ENCODE data around the gene TSPAN18.

TSPAN18 gene

DNA sequence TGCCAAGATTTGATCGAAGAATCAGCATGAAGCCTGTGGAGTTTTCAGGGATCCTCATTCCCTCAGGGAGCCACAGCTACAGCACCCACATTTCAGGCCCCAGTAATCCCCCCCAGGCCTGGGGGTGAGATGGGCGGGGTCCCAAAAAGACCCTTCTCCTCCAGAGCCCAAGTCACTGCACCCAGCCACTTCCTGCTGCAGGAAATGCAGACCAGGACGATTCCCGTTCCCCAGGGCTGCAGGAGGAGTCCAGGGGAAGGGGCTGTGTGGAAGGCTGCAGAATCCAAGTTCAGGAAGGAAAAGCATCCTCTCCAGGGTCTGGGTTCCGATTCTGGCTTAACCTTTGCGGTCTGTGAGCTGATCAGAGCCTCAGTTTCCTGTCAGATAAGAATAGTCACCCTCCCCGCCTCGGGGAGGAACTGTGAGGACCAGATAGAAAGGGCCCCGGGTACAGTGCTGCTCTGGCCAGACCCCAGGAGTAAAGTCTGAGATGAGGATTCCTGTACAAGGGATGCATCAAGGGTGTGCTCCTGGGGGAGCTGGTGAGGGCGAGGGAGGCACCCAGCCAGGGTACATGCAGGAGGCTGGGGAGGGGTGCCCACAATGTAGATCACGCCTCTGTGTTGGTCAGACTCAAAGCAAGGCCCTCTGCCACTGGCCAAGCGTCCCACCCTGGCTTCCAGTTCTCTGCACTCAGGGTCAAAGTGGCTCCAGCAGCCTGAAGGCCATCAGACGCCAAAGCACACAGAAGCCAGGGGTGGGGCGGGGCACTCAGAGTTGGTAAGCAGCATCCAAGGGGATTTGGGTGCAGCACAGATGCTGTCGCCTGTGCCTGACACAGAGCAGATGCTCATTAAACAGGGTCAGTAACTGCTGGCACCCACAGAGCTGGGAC lies 254.0 kb downstream of the TSPAN18 start:
- no peak for DNase-seq (ENCODE audit: low read depth)
